ENCODE results near the gene HRG.
"Not testable (repeated sequence)": the region's sequence is repeated elsewhere in the genome, so short reads cannot be mapped to it uniquely, and the experiment has no call there.

HRG gene, protein sequence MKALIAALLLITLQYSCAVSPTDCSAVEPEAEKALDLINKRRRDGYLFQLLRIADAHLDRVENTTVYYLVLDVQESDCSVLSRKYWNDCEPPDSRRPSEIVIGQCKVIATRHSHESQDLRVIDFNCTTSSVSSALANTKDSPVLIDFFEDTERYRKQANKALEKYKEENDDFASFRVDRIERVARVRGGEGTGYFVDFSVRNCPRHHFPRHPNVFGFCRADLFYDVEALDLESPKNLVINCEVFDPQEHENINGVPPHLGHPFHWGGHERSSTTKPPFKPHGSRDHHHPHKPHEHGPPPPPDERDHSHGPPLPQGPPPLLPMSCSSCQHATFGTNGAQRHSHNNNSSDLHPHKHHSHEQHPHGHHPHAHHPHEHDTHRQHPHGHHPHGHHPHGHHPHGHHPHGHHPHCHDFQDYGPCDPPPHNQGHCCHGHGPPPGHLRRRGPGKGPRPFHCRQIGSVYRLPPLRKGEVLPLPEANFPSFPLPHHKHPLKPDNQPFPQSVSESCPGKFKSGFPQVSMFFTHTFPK

DNA sequence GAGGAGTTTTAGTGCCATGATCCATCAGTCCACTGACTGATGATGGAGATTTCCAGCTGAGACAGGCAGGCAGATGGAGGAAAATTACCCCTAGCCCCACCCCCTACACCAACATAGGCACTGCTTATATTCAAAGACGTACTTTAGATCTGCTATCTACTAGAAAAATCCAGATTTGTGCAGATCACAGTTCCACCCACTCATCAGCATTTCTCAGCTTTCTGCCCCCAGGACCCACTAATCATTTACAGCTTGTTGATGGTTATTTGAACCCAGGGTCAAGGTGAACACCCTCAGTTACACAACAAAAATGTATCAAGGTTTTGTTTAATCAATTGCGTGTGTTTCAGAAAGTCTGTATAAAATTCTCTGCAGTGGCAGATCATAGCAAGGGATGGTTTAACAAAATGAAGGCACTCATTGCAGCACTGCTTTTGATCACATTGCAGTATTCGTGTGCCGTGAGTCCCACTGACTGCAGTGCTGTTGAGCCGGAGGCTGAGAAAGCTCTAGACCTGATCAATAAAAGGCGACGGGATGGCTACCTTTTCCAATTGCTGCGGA lies at the start of gene HRG:
TSS of gene HRG (plus strand) at position 390 of the 564 bp plus-strand sequence. CDS start at position 408, 18 bp downstream.
- no peak for DNase-seq

DNA sequence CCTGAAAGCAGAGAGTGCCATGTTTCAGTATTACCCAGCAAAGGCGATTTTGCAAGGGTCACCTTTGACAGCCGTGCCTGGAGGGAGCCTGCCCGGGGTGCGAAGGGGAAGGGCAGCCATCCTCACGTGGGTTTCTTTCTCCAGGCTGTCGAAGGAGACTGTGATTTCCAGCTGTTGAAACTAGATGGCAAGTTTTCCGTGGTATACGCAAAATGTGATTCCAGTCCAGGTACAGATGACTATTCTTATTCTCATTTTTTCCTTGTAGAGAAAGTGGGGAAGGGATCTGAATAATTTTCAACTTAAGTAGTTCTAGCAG lies 49.6 kb upstream of the HRG start:
- DNase-seq: no peak

DNA sequence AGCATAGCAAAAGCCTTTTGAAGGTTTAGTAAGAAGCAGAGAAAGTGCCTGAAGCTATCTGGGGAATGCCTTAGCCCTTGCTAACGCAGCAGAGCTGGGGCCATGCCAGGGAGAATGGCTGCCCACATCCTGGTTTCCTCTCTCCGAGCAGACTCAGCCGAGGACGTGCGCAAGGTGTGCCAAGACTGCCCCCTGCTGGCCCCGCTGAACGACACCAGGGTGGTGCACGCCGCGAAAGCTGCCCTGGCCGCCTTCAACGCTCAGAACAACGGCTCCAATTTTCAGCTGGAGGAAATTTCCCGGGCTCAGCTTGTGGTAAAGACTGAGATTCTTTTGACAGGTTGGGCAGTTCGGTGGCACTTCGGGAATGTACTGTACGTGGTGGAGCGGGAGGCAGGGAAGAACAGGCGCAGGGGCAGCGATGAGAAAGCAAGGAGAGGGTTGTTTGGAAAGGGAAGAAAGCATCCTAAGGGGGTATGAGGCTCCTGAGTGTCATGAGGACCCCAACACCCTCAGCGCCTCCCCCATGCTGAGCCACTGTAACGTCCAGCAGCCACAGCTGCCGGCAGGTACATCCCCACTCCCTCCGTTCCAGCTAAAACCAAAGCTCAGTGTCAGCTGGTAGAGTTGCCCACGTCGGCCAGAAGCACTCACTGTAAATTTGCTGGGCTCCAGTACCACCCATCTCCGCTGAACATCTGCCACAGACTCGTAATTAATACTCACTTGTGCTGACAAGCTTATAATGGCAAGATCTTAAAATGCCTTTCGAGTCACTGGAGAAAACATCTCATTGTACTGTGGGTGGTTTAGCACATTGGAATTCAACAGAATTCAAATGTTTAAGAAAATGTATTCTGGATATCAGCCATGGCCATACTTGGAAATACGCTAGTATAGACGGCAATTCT lies 48.5 kb upstream of the HRG start:
- peak; percentile 87 for DNase-seq

DNA sequence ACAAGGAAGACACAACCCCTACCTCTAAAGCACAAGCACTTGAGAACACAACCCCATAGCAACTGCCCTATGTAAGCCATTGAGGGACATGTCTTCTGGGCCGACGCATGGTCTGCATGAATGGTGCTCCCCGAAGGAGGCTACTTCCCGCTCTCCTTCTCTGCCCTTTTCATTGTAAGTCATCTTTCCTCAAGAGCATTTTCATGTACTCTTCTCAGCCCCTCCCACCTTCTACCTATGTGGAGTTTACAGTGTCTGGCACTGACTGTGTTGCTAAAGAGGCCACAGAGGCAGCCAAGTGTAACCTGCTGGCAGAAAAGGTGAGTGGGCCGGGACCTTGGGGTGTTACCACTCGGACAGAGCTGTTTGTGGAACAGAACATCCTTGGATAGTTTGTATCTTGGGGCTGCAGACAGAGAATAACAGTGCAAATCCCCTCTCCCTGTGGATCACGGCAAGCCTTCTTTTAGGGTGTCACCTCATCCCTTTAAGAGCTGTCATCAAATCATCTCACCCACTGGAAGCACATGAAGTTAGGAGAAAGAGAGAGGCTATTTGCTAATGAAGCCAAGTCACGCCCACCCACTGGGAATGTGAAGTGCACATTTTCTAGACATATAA lies 47.4 kb upstream of the HRG start:
- no peak for DNase-seq

DNA sequence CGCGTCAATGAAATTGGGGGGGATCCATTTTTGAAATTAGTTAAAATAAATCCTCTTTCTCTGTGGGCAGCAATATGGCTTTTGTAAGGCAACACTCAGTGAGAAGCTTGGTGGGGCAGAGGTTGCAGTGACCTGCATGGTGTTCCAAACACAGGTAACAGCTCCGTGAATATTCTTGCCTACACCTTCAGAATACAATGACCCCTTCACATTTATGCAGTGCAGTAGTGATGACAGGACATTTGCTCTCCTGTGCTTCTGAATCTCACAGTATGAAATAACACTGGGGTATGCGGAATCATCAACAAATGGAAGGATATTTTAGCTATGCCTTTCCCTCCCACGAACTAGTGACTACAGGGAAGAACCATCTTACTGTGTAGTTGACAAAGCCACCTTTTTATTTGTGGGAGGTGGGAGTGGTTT lies 46.0 kb upstream of the HRG start:
- no peak for DNase-seq

DNA sequence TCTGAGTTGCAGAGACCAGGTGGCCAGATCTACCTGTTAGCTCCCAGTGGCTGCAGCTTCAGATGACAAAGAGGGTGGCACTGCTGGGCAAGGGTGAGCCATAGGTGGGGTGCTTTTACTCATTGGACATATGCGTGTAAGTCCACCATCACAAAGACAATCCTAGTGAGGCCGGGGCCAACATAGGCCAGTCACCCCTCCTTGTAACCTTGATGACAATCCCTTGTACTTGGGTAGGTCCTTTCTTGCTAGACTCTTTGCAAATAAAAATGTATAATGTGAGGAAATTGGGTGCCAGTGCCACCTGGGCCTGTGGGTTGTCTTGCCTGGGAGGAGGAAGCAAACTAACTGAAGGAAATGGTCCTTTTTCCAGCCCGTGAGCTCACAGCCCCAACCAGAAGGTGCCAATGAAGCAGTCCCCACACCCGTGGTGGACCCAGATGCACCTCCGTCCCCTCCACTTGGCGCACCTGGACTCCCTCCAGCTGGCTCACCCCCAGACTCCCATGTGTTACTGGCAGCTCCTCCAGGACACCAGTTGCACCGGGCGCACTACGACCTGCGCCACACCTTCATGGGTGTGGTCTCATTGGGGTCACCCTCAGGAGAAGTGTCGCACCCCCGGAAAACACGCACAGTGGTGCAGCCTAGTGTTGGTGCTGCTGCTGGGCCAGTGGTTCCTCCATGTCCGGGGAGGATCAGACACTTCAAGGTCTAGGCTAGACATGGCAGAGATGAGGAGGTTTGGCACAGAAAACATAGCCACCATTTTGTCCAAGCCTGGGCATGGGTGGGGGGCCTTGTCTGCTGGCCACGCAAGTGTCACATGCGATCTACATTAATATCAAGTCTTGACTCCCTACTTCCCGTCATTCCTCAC lies 45.4 kb upstream of the HRG start:
- DNase-seq: no peak

DNA sequence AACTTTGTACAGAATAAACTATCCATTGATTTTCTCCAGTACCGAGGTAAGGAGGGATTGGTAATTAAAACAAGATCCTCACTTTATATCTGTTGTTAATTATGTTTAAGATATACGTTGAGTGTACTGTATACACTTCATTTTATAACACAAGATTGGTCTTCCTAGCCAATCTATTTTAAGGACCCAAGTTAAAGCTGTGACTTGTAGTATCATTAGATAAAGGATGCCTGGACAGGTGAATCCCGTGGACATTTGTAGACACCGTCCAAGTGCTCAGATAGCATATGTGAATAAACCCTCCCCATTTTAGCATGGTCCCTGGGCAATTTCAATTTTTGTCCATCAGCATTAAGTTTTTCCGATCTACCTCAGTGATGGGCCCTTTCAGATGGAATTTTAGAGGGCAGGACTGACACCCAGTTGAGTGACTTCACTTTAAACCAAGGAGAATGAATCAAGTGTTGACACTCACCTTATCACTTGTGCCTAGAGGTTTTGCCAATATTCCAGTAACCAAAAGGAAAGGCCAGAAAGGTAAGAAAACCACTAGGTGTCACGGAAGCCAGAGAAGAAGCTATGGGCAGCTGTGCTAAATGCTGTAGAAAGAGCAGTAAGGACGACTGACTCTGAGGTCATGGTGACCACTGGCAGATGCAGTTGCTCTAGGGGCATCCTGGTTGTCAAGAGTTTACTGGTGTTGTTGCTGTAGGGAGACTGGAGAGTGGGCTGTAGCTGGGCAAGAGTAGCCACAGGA lies 43.7 kb upstream of the HRG start:
- DNase-seq: no peak

DNA sequence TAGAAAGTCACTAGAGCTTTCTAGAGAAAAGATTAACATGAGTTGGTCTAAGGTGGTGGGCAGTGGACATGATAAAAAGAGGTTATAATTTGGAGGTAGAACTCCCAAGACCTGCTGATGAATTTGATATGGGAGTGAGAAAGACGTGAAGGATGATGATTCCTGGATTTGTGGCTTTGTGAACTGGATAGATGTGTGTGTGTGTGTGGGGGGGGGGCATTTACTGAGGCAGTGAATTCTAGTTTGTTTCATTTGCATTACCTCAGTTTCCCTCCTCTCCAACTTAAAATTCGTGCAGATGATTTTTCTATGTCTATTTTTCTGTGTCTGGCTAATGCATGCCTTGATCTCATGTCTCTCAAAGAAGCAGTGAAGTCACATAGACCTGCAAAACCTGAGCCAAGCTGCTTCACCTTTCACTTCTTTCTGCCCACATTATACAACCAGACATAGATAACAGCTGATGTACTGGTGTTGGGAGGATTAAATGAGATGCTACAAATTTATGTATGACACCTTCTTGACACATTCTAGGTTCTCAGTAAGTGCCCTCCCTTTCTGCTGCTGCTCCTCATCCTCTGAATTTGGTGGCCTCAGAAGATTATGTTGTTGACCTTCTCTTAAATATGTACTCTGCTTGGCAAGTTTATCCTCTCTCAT lies 43.0 kb upstream of the HRG start:
- no peak for DNase-seq

DNA sequence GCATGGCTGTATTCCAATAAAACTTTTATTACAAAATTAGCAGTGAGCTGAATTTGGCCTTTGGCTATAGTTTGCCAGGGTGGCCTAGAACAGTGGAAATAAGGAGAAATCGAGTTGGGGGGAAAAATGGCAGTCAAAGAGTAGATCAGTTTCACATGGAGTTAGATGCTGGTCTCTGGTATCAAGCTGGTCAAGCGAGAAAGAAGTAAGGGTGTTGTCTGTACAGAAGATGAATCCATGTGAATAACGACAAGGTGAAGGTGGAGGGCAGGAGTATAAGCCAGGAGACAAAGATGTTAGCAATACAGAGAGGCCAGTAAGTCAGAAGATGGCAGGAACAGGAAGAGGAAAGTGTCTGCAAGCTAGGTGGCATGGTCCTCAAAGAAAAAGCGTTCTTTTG lies 41.2 kb upstream of the HRG start:
- DNase-seq: no peak

DNA sequence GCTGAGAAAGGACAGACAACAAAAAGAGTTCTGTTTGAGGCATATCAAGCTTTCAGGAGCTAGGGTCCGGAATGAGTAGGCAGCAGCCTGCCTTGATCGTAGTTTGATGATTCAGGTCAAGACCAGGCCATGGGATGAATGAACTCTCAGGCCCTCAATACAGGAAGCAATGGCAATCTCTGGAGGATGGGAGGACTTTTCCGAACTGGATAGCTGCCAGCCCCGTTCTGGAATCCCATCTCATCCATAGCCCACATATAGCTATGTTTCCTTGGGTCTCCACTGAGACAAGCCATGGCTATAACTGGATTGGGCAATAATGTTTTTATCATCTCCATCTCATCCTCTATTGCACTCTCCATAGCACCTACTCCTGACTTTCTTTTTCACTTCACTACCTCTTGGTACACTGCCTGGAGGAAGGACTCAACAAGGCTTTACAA lies 40.2 kb upstream of the HRG start:
- DNase-seq: no peak

DNA sequence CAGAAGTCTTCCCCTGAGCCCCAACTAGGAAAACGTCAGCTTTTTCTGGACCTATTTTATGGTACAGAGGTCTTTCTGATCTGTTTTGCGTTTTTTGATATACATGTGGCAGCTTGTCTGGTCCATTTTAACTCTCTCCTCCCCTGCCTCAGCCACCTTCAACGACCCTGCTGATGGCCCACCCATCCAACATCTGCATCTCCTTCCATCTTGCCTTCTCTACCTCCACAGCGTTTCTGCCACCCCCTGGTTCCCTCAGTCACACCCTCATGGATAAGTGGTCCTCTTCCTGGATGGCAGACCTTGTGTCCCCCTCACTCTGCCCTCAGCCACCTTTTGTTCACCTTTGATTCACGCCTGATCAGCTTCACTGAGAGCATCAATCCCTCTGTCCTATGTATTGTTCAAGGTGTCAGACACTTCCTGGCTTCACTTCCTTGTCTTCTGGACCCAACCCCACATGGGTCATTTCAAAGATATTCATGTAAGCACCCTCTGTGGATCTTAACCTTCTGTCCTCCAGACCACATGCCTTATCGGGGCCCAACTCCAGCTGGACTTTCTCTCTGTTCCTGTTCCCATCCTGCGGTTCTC lies 39.5 kb upstream of the HRG start:
- DNase-seq: no peak

DNA sequence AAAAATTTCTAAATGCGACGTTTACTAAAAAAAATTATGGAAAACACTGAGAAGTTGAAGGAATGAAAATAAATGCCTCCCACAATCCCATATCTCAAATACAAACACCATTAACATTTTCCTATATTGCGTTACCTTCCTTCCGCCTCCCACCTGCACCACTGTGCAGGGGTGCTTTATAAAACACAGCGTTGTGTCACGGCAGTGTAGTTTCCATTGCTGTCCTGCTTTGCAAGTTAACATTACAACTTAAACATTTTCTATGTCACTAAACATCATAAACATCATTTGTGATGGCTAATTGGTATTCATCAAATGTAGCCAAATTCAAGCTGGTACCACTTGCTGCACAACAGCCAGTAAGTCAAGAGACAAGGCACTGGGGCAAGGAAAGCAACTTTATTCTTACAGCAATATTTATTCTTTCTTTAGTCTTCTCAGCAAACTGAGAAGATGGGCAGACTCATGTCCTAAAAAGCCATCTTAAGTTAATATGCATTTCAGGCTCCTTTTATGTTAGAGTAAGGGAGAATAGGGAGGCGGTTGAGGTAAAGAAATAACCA lies 37.9 kb upstream of the HRG start:
- no peak for DNase-seq

DNA sequence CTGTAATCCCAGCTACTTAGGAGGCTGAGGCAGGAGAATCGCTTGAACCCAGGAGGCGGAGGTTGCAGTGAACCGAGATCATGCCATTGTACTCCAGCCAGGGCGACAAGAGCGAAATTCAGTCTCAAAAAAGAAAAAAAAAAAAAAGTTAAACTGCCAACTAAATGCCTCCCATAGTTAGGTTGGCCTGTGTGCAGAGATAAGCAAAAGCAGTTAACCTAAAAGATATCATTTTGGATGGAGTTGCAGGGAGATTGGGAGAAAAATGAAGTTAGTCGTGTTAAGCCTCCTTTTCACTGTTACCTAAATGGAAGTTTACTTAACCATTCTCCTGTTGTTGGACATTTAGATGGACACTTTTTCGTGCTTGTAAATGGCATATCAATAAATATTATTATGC lies 37.1 kb upstream of the HRG start:
- no peak for DNase-seq

DNA sequence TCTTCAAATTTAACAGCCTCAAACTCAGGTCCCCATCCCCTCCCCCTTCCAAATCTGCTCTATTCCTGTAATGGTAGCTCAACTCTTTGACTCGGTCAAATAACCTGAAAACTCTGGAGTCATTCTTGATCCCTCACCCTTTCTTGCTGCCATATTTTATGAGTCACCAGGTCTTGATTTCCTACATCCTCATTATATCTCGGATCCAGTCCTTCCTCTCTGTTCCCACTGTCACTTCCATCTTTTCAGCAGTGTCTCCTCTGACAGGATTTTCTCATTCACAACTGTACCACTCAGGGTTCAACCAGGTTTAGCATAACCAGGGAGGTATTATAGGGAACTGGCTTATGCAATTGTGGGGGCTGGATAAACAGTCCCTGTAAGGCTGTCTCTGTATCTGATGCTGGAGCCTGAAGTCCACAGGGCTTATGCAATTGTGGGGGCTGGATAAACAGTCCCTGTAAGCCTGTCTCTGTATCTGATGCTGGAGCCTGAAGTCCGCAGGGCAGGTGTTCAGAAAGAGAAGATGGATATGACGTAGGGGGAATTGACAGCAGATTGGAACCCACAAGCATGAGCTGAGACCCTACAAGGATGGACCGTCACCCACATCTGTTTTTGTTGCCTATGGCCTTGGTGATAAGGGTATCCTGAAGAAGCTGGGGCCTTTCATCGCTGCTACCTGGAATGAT lies 34.7 kb upstream of the HRG start:
- no peak for DNase-seq

DNA sequence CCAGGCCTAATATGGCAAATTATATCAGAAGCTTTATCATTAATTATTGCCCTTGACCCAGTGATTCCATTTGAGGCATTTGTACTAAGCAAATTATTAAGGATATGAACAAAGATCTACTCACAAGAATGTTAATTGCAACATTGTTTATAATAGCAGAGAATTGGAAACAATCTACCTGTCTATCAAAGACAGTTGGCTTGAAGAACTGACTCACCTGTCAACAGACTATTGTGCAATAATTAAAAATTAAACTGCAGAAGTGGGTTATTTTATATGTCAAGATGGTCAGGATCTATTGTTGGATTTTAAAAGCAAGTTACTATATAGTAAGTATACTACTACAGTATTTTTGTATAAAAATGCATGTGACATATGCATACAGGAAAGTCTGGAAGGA lies 32.3 kb upstream of the HRG start:
- no peak for DNase-seq

DNA sequence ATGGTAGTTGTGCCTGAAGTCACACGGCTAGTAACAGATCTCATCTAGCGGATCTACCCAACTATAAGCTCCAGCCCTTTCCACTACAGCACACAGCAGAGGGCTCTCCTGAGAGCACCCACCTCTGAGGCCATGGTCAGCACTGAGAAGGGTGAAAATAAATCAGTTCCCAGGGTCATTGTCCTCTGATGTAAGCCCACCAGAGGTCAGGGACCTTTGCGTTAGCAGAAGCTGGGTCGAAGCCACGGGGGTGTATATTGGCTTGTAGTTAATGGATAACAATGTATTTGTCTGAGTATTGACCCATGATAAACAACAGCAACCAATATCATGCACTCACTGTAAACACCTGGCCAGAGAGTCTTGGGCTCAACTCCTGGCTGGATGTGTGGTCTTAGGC lies 31.6 kb upstream of the HRG start:
- not testable (repeated sequence) for DNase-seq

DNA sequence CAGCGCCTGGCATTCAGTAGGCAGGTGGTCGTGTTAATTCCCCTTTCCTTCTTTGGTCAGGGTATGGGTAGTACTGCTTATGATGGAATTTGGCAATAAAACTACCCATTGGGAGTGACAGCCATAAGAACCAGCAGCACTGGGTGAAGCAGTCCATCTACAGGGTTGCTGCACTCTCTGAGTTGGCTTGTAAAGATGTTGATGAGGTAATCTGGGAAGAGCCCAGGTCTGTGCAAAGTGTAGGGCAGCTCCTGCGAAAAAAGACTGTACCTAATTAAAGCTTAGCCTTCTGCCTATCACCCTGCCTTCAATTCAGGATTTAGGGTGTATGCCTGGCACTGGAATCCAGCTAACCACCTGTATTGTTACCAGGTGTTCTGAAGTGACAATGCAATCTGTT lies 30.3 kb upstream of the HRG start:
- DNase-seq: no peak

DNA sequence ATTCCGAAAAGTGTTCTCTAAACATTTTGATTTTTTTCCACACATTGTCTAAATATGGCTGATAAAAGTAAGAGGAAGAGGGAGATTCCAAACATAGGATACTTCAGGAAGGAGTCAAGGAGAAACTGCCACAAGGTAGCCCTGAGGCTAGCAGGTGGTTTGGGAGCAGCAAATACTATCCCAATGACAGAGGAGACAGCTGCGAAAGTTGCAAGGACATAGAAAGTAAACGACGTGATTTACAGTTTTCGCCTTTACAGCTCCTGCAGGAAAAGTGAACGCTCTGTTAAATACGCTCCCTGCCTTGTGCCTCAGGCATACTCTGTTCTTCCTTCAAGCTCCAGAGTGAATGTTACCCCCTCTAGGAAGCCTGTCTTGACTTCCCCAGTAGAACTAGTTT lies 29.3 kb upstream of the HRG start:
- no peak for DNase-seq

DNA sequence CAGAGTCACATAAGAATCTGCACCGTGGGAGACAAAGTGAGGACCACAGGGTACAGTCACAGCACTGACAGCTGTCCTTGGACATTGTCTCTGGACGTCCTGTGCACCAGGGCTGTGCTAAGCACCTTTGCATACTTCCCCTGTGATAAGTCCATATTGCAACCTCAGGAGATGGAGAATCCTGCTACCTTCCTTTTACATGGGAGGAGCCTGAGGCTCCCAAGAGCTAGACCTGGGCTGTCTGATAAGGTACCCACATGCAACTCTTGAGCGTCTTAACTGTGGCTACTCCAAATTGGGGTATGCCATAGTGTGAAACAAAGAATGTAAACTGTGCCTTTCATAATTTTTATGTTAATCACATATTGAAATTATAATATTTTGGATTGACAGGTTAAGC lies 28.1 kb upstream of the HRG start:
- no peak for DNase-seq

Measured in suppressor macrophage treated with lipopolysaccharide for 4 hours (primary cell).